A172 (cell line): Measurements from ENCODE around the gene DENND2A. TPM values are rescaled to one million over a fixed set of nuclear protein-coding genes. Genes with fewer than 3 reads are reported as not detected.
"Not testable (repeated sequence)": the region's sequence is repeated elsewhere in the genome, so short reads cannot be mapped to it uniquely, and the experiment has no call there.

ENCODE experiments used
- DNase-seq: peaks from one replicate; pipeline ENCODE4 v3.0.0-alpha.2; 2015; ENCODE audit warnings: low spot score
- total RNA-seq: library from RNA; depleted of rRNA; stranded (reverse); fragments of >200 nt; shearing (Covaris generic); gene quantifications from 2 replicates; pipeline ENCODE4 v1.2.3, GENCODE V29; 2014

Gene DENND2A
- total RNA-seq, 1 experiment from 2014 or later = 3.3 TPM

DNA sequence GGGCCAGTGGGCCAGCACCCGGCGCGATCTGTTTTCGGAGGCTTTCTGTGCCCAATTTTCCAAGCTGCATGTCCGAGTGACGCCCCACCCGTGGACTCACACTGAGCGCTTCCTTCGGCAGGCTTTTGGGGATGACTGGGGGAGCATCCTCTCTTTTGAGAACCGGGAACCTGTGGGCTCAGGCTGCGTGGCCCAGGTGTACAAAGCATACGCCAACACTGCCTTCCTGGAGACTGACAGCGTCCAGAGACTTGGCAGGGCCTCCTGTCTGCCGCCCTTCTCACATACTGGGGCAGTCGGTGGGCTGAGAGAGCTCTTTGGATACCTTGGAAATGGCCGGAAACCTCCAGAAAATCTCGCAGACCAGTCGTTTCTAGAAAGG is 33.2 kb upstream of the DENND2A start:
- DNase-seq = no peak

DNA sequence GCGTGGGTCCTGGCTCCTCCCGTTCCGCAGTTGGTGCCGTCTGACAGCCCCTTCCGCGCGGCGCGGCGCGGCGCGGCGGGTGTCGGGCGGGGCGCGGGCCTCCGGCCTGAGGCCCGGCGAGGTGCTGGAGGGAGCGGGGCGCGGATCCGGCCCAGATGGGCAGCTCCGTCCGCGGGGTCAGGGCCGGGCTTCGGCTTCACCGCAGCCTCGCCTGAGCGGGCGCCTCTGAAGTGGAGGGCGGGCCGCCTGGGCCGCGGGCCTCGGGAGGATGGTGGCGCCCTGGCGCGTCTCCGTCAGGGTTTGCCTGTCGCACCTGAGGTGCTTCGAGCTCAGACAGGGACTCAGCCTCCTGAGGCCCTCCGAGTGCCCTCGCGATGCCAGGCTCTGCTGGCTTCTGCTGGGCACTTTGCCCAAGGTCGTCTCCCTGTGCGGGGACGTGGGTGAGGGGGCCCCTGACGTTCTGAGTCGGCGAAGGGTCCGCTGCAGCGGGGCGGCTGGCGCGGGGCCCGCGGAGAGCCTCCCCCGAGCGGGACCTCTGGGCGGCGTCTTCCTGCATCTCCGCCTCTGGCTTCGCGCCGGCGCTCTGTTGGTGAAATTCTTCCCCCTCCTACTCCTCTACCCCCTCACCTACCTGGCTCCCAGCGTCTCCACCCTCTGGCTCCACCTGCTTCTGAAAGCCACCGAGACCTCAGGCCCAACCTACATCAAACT is 32.6 kb upstream of the DENND2A start:
- DNase-seq = no peak

DNA sequence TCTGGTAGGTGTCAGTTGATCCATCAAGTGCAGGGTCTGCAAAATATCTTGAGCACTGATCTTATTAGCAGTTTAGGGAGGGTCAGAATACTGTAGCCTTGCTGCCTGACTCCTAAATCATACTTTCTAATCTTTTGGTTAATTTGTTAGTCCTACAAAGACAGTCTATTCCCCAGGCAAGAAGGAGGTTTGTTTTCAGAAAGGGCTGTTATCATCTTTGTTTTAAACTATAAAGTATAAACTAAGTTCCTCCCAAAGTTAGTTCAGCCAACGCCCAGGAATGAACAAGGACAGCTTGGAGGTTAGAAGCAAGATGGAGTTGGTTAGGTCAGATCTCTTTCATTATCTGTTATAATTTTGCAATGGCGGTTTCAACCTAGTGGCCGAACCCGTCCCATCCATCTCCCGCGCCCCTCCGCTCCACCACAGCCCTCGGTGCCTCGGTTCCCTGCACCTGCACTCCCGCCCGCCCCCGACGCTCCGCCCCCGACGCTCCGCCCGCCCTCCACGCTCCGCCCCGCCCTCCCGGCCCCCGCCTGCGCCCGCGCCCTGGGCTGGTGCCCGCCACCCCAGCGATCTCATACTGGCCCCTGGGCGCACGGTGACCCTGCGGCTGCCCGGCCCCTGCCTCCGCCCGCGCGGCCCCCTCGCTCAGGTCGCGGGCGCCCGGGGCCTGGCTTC is 31.9 kb upstream of the DENND2A start, which contains the start of gene ADCK2:
TSS of gene ADCK2 (plus strand) at position 564 of the 681 bp plus-strand sequence. CDS start 386 bp downstream, outside the sequence.
- no peak for DNase-seq

DNA sequence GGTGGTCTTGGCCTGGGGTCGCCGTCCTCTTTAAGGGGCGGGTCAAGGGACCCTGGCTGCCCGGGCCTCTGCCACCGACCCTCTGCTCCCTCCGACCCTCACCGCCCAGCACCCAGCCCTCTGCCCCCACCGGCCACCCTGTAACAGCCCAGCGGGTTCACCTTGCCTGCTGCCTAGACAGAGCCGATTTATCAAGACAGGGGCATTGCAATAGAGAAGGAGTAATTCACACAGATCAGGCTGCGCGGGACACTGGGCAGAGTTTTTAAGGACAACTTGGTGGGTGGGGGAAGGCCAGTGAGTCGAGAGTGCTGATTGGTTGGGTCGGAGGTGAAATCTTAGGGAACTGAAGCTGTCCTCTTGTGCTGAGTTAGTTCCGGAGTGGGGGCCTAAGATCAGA is 31.4 kb upstream of the DENND2A start:
- DNase-seq = no peak

DNA sequence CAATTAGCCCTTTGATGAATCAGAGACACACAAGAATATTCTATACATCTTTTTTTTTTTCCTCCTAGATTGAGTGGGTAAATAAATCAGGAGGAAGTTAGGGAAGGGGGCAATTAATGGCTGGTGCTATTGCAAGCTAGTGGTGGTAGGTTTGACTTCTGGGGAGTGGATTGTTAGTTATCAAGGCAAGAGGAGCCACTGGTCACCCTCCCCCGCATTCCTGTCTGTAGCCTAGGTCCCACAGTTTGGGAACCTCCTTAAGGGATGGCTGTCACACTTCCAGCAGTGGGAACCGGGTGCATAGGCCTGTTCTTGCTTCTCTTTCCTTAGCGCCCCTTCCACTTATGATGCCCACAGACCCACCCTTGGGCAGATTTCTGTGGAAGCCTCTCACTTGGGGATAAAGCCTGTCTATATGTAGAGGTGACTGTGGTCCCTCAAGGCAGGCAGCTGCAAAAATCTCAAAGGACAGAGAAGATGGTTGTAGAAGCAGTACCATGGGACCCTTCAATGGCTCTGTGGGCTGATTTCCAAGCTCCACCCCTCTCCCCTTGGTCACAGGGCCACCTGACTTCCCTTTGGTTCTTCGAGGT is 29.8 kb upstream of the DENND2A start:
- no peak for DNase-seq

DNA sequence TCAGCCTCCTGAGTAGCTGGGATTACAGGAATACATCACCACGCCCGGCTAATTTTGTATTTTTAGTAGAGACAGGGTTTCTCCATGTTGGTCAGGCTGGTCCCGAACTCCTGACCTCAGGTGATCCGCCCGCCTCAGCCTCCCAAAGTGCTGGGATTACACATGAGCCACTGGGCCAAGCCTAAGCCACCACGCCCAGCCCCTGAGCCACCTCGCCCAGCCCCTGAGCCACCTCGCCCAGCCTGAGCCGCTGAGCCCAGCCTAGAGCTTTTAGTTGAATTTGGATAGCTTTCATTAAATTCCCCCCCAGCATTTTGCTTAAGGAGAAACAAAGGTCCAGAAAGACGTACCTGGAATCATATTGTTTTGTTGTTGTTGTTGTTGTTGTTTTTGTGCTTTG is 29.2 kb upstream of the DENND2A start:
- not testable (repeated sequence) for DNase-seq

DNA sequence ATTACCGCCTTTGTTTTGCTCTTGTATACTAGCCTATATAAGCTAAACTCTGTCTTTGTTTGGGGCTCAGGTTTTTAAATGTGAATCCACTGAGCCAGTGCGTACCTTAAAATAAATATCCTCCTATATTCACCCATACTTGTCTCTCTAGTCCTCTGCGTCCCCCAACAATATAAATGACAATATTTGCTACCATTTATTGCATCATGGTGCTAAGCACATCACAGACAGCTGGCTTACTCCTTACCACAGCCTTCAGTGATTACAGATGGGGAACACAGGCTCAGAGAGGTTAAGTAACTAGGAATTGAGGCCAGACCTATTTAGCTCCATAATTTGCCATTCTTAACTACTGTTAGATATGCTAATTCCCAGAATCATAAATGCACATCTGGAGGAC is 28.7 kb upstream of the DENND2A start:
- no peak for DNase-seq

DNA sequence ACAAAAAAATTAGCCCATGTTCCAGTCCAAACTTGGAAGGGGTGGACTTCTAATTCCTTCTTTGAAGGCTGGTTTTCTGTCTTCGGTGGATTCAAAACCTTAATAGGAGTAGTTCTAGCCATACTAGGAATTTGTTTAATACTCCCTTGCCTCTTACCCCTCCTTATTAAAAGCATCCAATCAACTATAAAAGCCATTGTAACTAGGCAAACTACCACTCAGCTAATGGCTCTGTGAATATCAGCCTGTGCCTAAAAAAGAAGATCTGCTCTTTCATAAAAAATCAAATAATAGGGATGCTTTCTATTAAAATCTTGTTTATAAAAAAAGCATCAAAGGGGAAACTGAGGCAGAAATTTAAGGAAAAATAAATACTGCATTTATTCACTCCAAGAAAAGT is 28.0 kb upstream of the DENND2A start:
- DNase-seq = no peak

DNA sequence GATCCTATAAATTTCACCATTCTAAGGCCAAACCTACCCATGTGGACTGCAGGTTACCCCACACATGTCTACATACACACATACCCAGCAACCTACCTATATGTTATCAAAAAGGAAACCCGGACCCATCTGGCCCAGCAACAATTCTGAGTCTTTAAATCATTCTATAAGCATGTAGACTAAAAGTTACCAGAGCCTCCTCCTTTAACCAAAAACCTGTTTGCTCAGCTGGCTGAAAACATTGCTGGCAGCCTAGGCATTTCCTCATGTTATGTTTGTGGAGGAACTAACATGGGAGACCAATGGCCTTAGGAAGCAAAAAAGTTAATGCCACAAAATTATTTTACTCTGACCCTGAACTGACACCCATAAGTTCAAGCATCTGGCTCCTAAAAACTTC is 26.9 kb upstream of the DENND2A start:
- DNase-seq = no peak

DNA sequence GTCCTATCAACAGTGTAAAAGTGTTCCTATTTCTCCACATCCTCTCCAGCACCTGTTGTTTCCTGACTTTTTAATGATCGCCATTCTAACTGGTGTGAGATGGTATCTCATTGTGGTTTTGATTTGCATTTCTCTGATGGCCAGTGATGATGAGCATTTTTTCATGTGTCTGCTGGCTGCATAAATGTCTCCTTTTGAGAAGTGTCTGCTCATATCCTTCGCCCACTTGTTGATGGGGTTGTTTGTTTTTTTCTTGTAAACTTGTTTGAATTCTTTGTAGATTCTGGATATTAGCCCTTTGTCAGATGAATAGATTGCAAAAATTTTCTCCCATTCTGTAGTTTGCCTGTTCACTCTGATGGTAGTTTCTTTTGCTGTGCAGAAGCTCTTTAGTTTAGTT is 22.3 kb upstream of the DENND2A start:
- not testable (repeated sequence) for DNase-seq

DNA sequence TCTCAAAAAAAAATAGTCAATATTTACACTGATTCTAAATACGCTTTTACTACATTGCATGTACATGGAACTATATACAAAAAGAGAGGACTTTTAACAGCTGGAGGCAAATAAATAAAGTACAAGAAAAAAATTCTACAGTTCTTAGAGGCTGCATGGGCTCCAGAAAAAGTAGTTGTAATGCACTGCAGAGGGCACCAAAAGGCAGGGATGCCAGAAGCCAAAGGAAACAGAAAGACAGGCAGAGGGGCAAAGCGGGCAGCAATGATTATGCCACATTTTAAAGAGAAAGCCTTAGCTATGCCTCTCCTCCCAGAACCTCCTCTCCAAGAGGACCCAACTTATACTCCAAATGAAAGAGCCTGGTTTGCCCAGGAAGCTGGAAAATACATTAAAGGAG is 20.5 kb upstream of the DENND2A start:
- DNase-seq = no peak

DNA sequence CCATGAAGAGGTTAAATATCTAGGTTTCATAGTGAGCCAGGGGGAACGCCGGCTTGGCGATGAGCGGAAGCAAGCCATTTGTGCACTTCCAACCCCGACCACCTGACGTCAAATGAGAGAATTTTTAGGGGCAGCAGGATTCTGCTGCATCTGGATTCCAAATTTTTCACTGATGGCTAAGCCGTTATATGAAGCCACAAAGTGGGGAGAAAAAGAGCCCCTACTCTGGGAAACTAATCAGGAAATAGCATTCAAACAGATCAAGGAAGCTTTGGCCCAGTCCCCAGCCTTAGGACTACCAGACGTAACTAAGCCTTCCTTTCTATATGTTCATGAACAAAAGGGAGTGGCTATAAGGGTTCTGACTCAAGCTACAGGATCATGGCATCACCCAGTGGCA is 19.2 kb upstream of the DENND2A start:
- no peak for DNase-seq

DNA sequence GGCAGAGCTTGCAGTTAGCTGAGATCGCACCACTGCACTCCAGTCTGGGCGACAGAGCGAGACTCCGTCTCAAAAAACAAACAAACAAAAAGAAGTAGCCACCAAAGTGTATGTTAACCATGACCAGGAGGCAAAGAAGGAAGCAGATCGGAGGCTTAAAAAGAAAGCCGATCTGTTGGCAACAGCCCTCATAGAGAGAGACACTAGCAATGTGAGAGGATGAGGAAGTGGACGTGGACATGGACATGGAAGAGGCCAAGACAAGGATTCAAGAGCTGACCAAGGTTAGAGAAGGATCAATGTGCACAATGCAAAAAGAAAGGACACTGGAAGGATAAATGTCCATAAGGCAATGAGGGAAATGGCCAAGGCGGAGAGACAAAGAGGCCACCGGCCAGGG is 17.3 kb upstream of the DENND2A start:
- DNase-seq = no peak

DNA sequence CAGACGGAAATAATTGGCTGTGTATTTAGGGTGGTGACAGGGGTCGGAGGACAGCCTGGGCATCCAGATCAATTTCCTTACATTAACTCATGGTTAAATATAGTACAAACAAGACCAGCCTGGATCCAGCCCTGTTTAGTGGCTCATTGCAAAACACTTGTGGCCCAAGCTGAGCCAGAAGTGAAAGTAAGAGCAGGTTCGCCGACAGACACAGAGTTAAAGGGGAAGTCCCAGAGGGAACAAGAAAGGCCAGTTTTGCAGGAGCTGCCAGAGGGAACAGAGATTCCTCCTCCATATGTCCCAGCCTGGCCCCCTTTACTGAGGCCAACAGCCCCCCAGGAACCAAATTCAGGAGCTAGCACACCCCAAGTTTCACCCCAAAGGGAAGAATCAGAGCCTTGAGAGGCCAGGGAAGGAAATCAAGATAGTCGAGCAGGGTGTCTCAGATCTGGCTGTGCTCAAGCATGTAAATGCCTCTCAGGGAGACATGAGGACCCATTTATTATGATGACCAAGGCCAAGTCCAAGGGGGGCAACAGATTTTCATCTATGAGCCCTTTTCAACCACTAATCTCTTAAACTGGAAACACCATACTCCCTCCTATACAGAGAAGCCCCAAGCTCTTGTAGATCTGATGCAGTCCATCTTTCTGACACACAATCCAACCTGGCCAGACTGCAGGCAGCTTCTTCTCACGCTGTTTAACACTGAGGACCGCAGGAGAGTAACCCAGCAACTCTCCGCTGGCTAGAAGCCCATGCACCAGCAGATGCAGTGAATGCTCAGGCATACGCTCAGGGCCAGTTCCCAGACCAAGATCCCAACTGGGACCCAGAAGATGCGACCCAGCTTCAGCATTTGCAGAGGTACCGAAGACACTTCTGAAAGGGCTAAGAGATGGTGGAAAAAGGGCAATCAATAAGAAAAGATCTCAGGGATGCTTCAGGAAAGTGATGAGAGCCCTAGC is 16.2 kb upstream of the DENND2A start:
- no peak for DNase-seq

DNA sequence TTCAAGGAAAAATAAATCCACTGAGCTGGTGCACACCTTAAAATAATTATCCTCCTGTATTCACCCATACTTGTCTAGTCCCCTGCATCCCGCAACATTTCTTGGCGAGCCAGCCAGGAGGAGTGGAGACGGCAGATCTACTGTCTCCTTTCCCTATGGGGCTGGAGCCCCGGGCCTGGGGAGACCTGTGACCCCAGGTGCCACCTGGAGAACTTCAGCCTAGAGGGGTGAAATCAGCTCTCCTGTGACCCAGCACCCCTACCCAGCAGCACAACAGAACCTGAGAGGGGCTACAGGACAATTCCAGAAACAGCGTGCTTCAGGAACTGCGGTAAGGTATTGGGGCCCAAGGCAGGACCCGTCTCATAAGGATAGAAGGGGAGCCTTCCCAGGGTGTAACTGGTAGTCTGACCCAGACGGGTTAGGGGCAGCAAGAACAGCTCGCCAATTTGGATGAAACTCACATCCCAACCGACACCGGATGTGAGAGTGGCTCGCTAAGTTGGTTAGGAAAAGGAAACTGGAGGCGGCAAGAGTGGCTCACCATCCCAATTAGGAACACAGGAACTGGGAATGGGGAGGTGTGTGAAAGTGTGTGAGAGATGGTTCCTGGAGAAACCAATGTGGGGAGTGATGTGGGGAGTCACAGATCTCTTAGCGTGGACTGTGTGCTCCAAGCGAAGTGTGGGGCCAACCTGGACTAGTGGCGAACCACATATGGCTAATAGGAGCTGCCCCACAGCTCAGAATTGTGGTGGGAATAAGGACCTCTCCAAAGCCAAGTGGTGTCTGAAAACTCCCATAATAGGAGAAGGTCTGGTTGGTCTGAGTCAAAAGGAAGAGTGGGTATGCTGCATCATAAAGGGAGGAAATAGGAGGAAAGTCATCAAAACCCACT is 15.1 kb upstream of the DENND2A start:
- no peak for DNase-seq

DNA sequence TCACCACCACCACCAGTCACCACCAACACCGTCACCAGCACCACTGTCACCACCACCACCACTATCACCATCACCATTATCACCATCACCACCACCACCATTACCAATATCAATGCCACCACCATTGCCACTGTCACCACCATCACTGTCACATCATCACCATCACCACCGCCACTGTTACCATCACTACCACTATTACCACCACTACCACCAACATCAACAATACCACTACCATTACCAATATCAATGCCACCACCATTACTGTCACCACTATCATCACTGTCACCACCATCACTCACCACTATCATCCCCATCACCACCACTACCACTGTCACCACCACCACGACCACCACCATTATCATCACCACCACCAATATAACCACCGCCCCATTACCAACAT is 14.0 kb upstream of the DENND2A start:
- no peak for DNase-seq

DNA sequence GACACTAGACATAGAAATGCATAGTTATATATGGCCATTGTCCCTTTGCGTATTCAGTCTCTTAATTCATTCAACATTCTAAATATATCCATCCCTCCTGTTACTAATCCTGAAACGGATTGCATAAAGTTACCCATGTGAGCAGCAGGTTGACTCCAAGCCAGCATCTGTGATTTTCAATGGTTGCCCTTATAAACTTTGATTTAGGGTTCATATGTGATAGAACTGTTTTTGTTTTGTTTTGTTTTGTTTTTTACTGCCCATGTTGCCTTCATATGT is 13.4 kb upstream of the DENND2A start:
- no peak for DNase-seq

DNA sequence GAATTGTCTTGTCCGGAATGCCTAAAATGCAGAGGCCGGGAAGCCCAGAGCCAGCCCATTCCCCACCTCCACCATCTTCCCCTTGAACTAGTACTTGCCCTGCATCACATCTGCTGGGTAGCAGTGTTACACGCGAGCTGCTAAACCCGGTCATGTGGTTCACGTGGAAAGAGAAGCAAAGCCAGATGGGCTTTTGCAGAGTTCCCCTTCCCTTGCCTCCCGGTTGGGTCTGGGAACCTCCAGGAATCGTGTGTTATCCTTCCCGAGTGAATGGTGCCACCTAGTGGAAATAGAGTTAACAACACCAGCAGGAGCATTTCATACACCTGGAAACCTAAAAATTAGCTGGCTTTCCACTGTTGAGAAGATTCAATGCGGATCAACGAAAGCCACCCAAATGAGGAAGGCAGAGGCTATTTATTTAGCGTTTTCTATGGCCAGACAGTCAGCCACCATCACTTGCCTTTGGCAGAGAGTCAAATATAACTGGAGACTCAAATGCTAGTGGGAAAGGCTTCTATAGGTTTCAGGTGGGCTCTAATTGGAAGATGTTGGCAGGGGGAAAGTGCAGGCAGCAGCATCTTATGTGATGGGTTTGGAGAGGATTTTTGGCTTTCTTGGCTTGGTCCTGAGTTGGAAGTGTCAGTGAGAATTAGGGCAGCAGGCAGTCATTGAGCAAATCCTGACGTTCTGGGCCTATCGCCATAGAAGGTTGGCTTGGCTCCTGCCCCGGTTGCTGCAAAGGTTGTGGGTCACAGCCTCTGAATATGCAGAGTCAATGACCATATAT is 12.9 kb upstream of the DENND2A start:
- peak; percentile 63 for DNase-seq

DNA sequence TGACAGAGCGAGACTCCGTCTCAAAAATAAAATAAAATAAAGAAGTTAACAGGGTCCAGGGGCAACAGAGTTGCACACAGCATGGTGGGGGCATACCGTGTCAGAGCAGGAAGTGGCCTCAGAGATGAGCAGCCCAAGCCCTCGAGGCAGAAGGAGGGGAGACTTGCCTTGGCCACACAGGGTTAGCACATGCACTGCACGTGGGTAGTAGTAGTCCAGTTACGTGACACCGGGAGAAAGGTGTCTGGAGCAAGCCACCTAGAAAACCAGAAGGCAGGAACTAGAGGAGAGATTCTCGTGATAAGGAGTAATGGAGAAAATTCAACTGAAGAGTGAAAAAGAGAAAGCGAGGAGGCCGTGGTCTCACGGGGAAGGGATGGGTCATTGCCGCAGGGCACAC is 9.8 kb upstream of the DENND2A start:
- no peak for DNase-seq

DNA sequence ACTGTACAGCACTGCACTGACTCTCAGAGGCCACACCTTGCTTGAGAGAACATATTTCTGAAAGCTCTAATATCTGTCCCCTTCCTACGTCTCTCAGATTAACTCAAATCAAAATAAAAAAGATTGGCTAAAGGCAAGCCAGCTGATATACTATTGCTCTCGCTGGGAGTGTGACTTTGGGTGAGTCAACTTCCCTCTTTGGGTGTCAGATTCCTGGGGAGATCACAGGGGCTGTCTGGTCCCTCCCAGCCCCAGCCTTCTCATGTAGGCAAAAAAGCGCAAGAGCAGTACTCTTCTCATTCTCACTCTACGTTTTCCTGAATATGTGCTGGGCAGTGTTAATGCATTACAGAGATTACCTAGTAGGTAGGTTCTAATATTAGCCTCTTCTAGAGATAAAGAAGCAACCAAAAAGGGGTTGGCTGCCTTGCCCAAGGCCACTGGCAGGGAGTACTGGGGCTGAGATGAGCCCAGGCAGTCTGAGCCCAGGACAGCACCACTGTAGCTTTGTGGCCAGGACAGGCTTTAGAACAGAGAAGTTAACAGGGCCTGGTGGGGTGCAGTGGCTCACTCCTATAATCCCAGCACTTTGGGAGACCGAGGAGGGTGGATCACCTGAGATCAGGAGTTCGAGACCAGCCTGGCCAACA is 9.1 kb upstream of the DENND2A start:
- DNase-seq = peak; percentile 73
